Progenitor cell of endocrine pancreas (in vitro differentiated cells): Measurements from ENCODE around the gene CLINT1. TPM values are rescaled to one million over a fixed set of nuclear protein-coding genes. Genes with fewer than 3 reads are reported as not detected.

Experiments used
- DNase-seq: peaks from one replicate; pipeline ENCODE4 v3.0.0; 2021; ENCODE audit warnings: low spot score; ENCODE audit not compliant: unreplicated experiment
- H3K27ac Mint-ChIP-seq: 2 replicates; pipeline ENCODE4 v1.8.0; 2021; ENCODE audit warnings: mild to moderate bottlenecking, moderate library complexity, mixed read lengths
- H3K27me3 Mint-ChIP-seq: 2 replicates; pipeline ENCODE4 v1.8.0; 2021; ENCODE audit warnings: mixed read lengths
- H3K36me3 Mint-ChIP-seq: 2 replicates; pipeline ENCODE4 v1.8.0; 2022; ENCODE audit warnings: mixed read lengths; ENCODE audit not compliant: insufficient read depth
- H3K4me1 Mint-ChIP-seq: 2 replicates; pipeline ENCODE4 v1.8.0; 2021; ENCODE audit warnings: low read depth, mixed read lengths
- H3K4me3 Mint-ChIP-seq: 2 replicates; pipeline ENCODE4 v1.8.0; 2021; ENCODE audit warnings: low read depth, mild to moderate bottlenecking, moderate library complexity, mixed read lengths
- H3K9me3 Mint-ChIP-seq: 2 replicates; pipeline ENCODE4 v1.8.0; 2021; ENCODE audit warnings: low read depth, mixed read lengths
- CTCF ChIP-seq: fragments of 200-600 bp; sonication (generic); IDR thresholded peaks from one replicate; pipeline ENCODE4 v1.5.0; 2021; ENCODE audit warnings: antibody characterized with exemption, mild to moderate bottlenecking; ENCODE audit not compliant: unreplicated experiment
- total RNA-seq: library from RNA; stranded (reverse); gene quantifications from 2 replicates; pipeline ENCODE4 v1.2.1, GENCODE V29; 2021

The CLINT1 gene
- total RNA-seq, 1 donor from 2014 or later, result 82.3 TPM

- no peak overlapping the region for H3K4me3 Mint-ChIP-seq
- H3K9me3 Mint-ChIP-seq, result no peaks in the 10 kb centered on the region
- H3K27ac Mint-ChIP-seq, result no peak overlapping the region
- no peaks in the 10 kb centered on the region for H3K27me3 Mint-ChIP-seq
- H3K4me1 Mint-ChIP-seq, result no peaks in the 10 kb centered on the region
- H3K36me3 Mint-ChIP-seq, result no peaks in the 10 kb centered on the region
- no peak for TF ChIP-seq CTCF
- DNase-seq, result no peak
Measured at GRCh38 chr5:157758706-157759105, 100.2 kb downstream of the CLINT1 start.

- Mint-ChIP-seq H3K27ac (no peak overlapping the region), H3K27me3 (no peaks in the 10 kb centered on the region), H3K36me3 (peaks cover 4% of the 10 kb centered on the region), H3K4me3 (no peak overlapping the region), H3K4me1 (no peaks in the 10 kb centered on the region), H3K9me3 (no peaks in the 10 kb centered on the region)
- no peak for DNase-seq
- no peak for TF ChIP-seq CTCF
Measured at GRCh38 chr5:157756122-157756521, 102.8 kb downstream of the CLINT1 start.

GRCh38 chr5:157750320-157750719 lies 108.6 kb downstream of the CLINT1 start:
- Mint-ChIP-seq H3K9me3 (no peaks in the 10 kb centered on the region), H3K36me3 (peaks cover 4% of the 10 kb centered on the region), H3K4me1 (no peaks in the 10 kb centered on the region), H3K27me3 (peaks cover 2% of the 10 kb centered on the region), H3K27ac (no peak overlapping the region), H3K4me3 (no peak overlapping the region)
- no peak for TF ChIP-seq CTCF
- no peak for DNase-seq

GRCh38 chr5:157749462-157749799 lies 109.5 kb downstream of the CLINT1 start:
- no peaks in the 10 kb centered on the region for H3K9me3 Mint-ChIP-seq
- peaks cover 2% of the 10 kb centered on the region for H3K4me1 Mint-ChIP-seq
- no peak overlapping the region for H3K4me3 Mint-ChIP-seq
- no peak overlapping the region for H3K27ac Mint-ChIP-seq
- DNase-seq, result no peak
- no peak for TF ChIP-seq CTCF
- H3K36me3 Mint-ChIP-seq, result peaks cover 4% of the 10 kb centered on the region
- H3K27me3 Mint-ChIP-seq, result peaks cover 5% of the 10 kb centered on the region

GRCh38 chr5:157748760-157749461 lies 110.0 kb downstream of the CLINT1 start:
- H3K4me3 Mint-ChIP-seq, result no peak overlapping the region
- peaks cover 9% of the 10 kb centered on the region for H3K27me3 Mint-ChIP-seq
- H3K9me3 Mint-ChIP-seq, result no peaks in the 10 kb centered on the region
- no peak overlapping the region for H3K27ac Mint-ChIP-seq
- peaks cover 4% of the 10 kb centered on the region for H3K36me3 Mint-ChIP-seq
- TF ChIP-seq CTCF, result no peak
- no peak for DNase-seq
- peaks cover 5% of the 10 kb centered on the region for H3K4me1 Mint-ChIP-seq
